ENCODE measurements around the gene PAK3.

Gene PAK3

GRCh38 chrX:111095974-111096895, at the start of gene PAK3:
Gene PAK3 (plus strand): TSS chrX:111096191. CDS start chrX:111123104, 26,913 bp downstream.
- DNase-seq, result peak; percentile 75

- no peak for DNase-seq
Measured at GRCh38 chrX:111047575-111047974, 48.4 kb upstream of the PAK3 start.

GRCh38 chrX:111052478-111052877, 43.5 kb upstream of the PAK3 start:
- DNase-seq, result no peak

- no peak for DNase-seq
Measured at GRCh38 chrX:111071542-111072277, 24.3 kb upstream of the PAK3 start.

- no peak for DNase-seq
Measured at GRCh38 chrX:111083081-111083480, 12.9 kb upstream of the PAK3 start.

- DNase-seq, result no peak
Measured at GRCh38 chrX:111086591-111087006, 9.4 kb upstream of the PAK3 start.

GRCh38 chrX:111088628-111089027, 7.4 kb upstream of the PAK3 start:
- DNase-seq, result no peak

GRCh38 chrX:111090458-111090857, 5.5 kb upstream of the PAK3 start:
- DNase-seq, result no peak

- DNase-seq, result peak; percentile 8
Measured at GRCh38 chrX:111098874-111099273, 2.9 kb downstream of the PAK3 start.

GRCh38 chrX:111100191-111100590, 4.2 kb downstream of the PAK3 start:
- peak; percentile 20 for DNase-seq

GRCh38 chrX:111101580-111101979, 5.6 kb downstream of the PAK3 start:
- no peak for DNase-seq

GRCh38 chrX:111102636-111103035, 6.6 kb downstream of the PAK3 start:
- DNase-seq, result no peak

GRCh38 chrX:111103246-111103645, 7.3 kb downstream of the PAK3 start:
- no peak for DNase-seq

GRCh38 chrX:111110098-111110775, 14.2 kb downstream of the PAK3 start:
- no peak for DNase-seq

- DNase-seq, result no peak
Measured at GRCh38 chrX:111114806-111115205, 18.8 kb downstream of the PAK3 start.

GRCh38 chrX:111116666-111117065, 20.7 kb downstream of the PAK3 start:
- no peak for DNase-seq

GRCh38 chrX:111119341-111119740, 23.4 kb downstream of the PAK3 start:
- DNase-seq, result no peak

- no peak for DNase-seq
Measured at GRCh38 chrX:111123125-111123524, 27.1 kb downstream of the PAK3 start.

- DNase-seq, result no peak
Measured at GRCh38 chrX:111123606-111124179, 27.7 kb downstream of the PAK3 start.

- DNase-seq, result no peak
Measured at GRCh38 chrX:111124418-111124817, 28.4 kb downstream of the PAK3 start.

GRCh38 chrX:111127038-111127437, 31.0 kb downstream of the PAK3 start:
- no peak for DNase-seq

GRCh38 chrX:111129921-111130320, 33.9 kb downstream of the PAK3 start:
- DNase-seq, result no peak

GRCh38 chrX:111131572-111131971, 35.6 kb downstream of the PAK3 start:
- peak; percentile 3 for DNase-seq
